Stimulated activated CD8-positive, alpha-beta memory T cell treated with anti-CD3 and anti-CD28 coated beads, Interleukin-7, amount 100 ng/mL, for 48 hours (primary cell): ENCODE results near the gene SIAH1.
A peak's percentile ranks its signal among the peaks of the same experiment; 100 is the strongest.
"Not testable (repeated sequence)": the region's sequence is repeated elsewhere in the genome, so short reads cannot be mapped to it uniquely, and the experiment has no call there.

Experiments used
- DNase-seq, 2 donors: peaks; one replicate each; pipeline ENCODE4 v3.0.0-alpha.2; 2020; ENCODE audit warnings: low read depth in 1 of 2; ENCODE audit errors: extremely low read depth in 1 of 2

SIAH1 gene, protein sequence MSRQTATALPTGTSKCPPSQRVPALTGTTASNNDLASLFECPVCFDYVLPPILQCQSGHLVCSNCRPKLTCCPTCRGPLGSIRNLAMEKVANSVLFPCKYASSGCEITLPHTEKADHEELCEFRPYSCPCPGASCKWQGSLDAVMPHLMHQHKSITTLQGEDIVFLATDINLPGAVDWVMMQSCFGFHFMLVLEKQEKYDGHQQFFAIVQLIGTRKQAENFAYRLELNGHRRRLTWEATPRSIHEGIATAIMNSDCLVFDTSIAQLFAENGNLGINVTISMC

GRCh38 chr16:48385253-48386150 is at the start of gene SIAH1:
Gene SIAH1 (minus strand): TSS chr16:48385413. CDS start chr16:48362428, 22,985 bp downstream.
- DNase-seq = peak; percentile 63 to 70

GRCh38 chr16:48434653-48435317 is 49.6 kb upstream of the SIAH1 start:
- no peak for DNase-seq

- DNase-seq = no peak
Measured at GRCh38 chr16:48433850-48434530, 48.8 kb upstream of the SIAH1 start.

DNA sequence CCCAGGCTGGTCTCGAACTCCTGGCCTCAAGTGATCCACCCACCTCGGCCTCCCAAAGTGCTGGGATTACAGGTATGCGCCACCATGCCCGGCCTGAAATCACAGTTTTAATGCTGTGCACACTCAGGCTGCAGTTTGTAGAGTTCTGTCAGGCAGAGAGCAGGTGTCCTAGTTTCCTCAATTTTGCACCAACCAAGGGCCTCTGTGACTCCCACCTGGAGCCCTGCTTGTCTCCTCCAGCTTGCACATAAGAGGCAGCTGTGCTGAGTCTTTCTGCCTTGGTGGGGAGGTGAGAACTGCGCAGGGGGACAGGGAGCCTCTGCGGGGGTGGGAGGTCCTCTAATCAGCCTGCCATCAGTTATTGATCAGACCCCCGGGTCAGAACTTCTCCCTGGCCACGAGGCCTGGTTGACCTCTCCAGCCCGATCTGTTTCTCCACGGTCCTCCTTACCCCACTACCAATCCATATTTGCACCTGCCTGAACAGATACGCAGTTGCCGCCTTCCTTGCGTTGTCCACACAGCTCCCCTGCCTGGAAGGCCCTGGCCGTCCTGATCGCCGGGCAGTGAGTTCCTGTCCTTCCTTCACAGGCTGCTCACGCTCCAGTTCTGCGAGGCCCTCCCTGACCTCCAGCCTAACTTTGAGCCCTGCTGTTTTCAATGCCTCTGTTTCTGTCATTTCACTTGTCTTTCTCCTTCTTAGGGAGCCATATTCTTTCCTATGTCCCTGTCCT is 48.1 kb upstream of the SIAH1 start:
- no peak for DNase-seq

- DNase-seq = no peak
Measured at GRCh38 chr16:48432136-48432535, 46.9 kb upstream of the SIAH1 start.

- DNase-seq = no peak
Measured at GRCh38 chr16:48430890-48431289, 45.7 kb upstream of the SIAH1 start.

DNA sequence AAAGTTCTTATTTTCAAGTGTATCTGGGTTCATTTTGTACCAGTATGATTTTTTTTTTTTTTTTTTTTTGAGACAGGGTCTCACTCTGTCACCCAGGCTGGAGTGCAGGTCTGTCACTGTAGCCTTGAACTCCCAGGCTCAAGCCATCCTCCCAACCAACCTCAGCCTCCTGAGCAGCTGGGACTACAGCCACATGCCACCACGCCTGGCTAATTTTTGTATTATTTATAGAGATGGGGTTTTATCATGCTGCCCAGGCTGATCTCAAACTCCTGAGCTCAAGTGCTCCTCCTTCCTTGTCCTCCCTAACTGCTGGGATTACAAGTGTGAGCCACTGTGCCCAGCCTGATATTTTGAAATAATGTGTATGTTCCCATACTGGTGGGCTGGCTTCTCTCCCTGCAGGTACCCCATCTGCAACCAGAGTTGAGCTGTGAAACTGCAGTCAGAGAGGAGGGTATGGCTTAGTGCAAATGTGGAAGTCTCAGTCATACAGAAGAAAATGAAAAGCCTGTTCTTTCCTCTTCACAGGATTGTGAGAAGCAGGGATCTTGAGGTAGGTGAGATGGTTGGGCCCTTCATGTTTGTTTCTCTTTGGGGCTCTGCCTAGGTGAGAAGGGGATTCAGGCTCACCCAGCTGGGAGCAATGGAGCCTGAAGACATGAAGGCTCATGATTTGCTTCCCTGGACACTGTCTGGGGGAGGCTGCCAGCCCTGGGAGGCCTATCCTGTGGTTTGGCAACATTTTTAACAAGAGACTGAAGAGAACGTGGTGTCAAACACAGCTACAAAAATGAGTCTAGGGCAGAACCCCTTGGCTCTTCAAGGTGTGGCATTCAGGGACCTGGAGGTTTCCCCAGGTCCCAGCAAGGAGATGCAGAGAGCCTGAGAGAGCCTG is 41.3 kb upstream of the SIAH1 start:
- no peak for DNase-seq

DNA sequence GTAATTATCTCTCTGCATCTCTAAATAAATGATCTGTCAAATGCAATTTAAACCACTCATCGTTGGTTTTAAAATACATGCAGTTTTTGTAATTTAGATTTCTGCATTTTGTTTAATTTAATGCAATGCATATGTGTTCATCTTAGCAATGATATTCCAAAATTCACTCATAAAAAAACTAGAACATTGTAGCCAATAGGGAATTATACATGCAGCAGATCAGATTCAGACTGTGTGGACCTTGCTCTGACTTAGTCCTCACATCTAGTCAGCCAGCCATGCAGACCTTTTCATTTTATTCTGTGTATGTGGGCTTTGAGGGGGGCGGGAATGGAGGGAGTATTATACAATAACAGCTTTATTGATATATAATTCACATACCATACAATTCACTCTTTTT is 37.3 kb upstream of the SIAH1 start:
- no peak for DNase-seq

DNA sequence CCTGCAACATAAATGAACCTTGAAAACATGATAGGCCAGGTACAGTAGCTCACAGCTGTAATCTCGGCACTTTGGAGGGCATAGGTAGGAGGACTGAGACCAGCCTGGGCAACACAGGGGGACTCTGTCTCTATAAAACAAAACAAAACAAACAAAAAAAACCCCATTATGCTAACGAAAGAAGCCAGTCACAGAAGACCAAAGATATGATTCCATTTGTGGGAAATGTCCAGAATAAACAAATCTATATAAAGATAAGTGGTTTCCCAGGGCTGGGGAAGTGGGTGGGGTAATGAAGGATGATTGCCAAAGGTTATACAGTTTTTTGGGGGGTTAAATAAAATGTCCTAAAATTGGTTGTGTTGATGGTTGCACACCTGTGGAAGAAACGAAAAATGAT is 36.5 kb upstream of the SIAH1 start:
- DNase-seq = no peak

- DNase-seq = no peak
Measured at GRCh38 chr16:48420437-48420836, 35.2 kb upstream of the SIAH1 start.

- not testable (repeated sequence) for DNase-seq
Measured at GRCh38 chr16:48416617-48417016, 31.4 kb upstream of the SIAH1 start.

GRCh38 chr16:48413272-48413671 is 28.1 kb upstream of the SIAH1 start:
- no peak for DNase-seq

DNA sequence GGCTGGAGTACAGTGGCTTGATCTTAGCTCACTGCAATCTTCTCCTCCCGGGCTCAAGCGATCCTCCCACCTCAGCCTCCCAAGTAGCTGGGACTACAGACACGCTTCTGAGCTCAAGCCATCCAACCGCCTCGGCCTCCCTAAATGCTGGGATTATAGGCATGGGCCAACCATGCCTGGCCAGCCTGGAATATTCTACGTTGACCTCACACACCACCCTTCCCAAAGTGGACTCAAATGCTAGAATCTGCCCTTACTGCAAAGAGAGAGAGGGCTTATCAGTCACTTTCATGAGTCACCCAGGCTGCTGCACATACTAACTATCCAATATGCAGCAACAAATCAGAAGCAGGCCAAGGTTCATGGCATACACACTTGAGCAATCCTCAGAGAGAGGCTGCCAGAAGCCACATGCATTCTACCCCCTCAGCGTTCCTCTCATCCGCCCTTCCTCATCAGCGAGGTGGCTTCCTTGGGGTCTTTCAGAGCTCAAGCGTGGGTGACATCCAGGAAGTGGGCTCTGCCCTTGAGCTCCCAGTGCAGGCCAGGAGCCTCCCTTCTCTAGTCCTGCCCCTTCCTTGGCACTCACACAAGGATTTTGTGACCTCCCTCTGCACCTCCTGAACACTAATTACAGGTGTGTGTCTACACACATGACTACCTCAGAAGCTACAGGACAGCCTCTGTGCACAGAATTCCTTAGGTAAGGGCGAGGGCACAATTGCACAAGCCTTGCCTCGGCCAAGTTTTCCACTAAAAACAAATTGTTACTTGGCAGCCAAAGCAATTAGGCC is 24.8 kb upstream of the SIAH1 start:
- no peak for DNase-seq

GRCh38 chr16:48408688-48409087 is 23.5 kb upstream of the SIAH1 start:
- DNase-seq = no peak

GRCh38 chr16:48405907-48406306 is 20.7 kb upstream of the SIAH1 start:
- DNase-seq = no peak

GRCh38 chr16:48405153-48405552 is 19.9 kb upstream of the SIAH1 start:
- no peak for DNase-seq

DNA sequence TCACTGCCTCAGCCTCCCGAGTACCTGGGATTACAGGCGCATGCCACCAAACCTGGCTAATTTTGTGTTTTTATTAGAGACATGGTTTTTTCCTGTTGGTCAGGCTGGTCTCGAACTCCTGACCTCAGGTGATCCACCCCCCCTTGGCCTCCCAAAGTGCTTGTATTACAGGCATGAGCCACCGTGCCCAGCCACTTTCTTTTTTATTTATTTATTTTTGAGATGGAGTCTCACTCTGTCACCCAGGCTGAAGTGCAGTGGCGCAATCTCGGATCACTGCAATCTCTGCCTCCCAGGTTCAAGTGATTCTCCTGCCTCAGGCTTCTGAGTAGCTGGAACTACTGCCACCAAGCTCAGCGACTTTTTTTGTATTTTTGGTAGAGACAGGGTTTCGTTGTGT is 17.3 kb upstream of the SIAH1 start:
- DNase-seq = not testable (repeated sequence)

- DNase-seq = no peak
Measured at GRCh38 chr16:48395375-48395774, 10.2 kb upstream of the SIAH1 start.

DNA sequence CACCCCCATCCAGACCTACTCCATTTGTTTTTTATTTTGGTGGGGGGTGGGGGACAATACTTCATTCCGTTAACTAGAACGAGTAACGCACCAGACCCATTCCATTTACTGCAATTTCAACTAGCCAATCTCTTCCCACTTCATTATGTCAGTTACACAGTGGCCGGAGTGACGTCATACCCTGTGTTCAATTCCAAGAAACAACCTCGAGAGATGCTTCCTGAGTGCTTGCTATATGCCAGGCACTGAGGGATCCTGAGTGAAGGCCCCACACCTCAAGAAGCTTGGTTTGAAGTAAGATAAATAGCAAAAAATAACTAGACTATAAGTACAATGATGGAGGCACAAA is 9.1 kb upstream of the SIAH1 start:
- DNase-seq = no peak
